Measurements from ENCODE around the gene STXBP1.
"Not testable (repeated sequence)": the region's sequence is repeated elsewhere in the genome, so short reads cannot be mapped to it uniquely, and the experiment has no call there.

Gene STXBP1

DNA sequence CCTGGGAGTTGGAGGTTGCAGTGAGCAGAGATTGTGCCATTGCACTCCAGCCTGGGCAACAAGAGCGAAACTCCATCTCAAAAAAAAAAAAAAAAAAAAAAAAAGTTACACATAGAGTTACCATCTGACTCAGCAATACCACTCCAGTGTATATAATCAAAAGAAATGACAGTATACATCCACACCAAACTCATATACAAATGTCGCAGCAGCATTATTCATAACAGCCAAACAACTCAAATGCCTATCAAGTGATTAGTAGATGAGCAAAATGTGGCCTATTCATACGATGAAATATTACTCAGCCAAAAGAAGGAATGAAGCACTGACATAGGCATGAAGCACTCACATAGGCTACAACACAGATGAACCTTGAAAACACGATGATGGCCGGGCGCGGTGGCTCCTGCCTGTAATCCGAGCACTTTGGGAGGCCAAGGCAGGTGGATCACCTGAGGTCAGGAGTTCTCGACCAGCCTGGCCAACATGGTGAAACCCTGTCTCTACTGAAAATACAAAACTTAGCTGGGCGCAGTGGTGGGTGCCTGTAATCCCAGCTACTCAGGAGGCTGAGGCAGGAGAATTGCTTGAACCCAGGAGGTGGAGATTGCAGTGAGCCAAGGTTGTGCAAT, 9.4 kb downstream of the STXBP1 start:
- DNase-seq, result not testable (repeated sequence)

DNA sequence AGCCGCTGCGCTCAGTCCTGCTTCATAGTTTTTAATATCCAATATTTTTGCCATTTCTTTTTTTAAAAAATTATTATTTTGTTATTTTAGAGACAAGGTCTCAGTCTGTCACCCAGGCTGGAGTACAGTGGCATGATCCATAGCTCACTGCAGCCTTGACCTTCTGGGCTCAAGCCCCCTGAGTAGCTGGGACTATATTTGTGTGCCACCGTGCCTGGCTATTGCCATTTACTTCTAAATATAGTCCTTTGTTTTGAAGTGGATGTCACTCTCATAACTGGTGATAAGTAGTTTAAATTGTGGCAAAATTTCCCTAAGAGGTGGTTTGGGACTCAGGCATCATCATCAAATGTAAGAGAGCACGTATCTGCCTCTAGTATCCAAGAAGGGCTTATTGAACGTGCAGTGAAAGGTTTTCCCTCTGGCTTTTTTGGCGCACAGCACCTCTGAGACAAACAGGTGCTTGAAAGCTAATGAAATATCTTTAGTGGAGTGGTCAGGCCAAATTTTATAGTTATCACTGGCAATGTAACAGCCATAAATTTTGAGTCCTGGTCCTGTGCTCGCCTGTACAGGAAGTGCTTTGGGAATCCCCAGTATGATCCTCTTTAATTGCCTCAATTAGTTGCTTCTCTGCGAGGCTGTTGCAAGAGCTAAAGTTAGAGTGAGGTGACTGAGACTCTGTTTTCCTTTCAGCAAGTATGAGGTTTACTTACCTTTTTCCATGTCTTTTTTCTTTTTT, 14.8 kb downstream of the STXBP1 start:
- no peak for DNase-seq

DNA sequence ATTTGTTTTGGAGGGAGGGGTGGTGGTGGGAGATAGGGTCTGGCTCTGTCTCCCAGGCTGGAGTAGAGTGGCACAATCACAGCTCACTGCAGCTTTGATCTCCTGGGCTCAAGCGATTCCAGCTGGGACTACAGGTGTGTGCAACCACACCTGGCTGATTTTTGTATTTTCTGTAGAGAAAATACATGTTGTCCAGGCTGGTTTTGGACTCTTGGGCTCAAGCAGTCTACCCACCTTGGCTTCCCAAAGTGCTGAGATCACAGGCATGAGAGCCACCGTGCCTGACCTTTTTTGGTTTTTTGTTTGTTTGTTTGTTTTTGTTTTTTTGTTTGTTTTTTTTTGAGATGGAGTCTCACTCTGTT, 15.4 kb downstream of the STXBP1 start:
- DNase-seq, result peak; percentile 14

DNA sequence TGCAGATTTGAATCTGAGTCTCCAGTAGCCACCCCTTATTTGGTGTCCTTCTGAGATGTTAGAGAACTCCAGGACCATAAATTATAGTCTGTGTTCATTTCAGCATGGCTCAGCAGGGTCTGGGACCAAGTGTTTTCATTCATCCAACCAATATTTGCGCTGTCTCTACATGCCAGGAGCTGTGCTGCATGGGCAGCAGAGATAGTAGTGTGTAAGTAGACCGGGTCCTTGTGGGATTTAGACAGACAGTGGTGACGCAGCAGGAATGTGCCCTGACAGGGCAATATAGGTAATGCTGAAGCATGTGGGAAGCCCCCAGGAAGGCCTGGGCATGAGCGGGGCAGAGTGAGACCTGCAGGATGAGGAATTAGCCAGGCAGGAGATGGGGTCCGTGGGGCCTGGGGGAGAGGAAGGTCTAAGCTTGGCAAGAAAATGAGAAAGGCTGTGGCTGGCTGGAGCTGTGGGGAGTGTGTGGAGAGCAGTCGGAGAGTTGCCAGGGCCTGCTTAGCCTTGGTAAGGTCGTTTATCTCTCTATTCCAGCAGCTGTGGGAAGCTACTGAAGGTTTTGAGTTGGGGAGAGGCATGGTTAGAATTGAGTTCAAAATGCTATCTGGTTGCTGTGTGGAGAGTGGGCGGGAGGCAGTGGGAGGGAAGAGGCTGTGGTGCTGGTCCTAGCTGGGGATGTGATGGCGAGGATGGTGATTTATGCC, 16.8 kb downstream of the STXBP1 start:
- peak; percentile 39 for DNase-seq

DNA sequence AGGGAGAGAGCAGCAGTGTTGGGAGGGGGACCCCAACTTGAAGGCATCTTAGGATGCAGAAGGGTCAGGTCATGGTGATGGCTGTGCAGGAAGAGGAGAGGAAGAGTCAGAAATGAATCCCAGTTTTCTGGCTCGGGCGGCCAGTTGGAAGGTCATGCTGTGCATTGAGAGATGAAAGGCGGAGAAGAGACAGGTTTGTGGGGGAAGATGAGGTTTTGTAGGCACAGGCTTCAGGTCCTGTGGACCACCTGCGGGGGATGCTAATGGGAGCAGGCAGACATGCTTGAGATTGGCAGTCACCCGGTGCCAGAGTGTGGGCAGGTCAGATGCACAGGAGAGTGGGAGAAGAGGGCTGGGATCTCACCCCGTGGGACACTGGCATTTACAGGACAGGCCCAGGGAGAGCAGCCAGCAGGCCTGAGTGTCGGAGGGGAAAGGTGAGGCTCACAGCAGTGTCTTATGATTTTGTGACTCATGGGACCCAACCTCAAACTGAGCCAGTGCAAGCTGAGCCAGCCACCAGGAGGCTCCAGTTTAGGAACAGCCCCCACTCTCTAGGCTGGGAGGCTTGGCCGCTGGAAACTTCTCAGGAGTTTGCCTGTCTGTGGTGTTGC, 17.5 kb downstream of the STXBP1 start:
- peak; percentile 43 for DNase-seq

DNA sequence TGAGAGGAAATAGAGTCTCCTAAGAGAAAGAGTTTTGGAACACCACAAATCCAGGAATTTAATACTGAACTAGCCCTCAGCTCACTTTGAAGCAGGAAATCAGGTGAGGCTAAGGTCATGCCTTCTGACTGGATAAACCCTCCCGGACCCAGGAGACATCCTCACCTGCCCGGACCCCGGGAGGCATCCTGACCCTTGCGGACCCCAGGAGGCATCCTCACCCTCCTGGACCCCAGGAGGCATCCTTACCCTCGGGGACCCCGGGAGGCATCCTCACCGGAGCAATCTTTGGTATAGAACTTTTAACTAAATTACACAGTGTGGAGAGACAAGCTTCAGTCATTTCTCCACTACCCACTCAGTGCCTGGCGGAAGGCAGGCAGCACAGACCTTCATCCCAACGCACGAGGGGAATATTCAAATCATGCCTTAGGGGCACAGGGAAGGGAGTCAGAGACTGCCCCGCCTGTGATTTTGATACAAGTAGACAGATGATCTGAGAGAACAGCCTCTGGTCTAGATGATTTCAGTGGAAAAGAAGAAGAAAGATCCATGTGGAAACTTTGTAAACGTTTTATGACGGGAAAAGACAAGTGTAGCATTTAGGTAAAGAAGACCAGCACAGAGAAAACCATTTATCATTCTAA, 21.3 kb downstream of the STXBP1 start:
- no peak for DNase-seq

DNA sequence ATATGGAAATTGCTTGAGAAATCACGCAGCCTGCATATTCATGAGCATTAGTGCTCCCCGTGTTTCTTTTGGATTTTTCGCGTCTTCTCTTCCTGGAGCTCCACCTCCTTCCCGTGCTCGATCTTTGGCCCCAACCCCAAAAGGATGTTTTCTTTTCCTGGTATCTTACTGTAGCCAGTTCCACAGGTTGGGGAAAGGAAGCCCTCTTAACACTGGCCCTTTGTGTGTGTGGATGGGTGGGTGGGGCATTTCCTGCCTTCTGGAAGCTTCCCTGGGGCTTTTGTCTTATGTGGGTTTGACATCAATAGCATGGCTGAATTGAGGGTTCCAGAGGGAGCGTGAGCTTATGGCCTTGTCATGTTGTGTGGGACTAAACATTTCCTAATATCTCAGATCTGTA, 21.9 kb downstream of the STXBP1 start:
- no peak for DNase-seq

DNA sequence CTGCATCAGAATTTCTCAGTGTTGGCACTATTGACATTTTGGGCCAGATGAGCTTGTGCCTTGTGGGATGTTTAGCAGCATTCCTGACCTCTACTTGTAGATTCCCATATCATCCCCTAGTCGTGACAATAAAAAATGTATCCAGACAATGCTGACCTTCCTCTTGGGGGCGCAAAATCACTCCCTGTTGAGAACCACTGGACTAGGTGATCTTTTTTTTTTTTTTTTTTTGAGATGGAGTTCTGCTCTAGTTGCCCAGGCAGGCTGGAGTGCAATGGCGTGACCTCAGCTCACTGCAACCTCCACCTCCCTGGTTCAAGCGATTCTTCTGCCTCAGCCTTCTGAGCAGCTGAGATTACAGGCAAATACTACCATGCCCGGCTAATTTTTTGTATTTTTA, 22.6 kb downstream of the STXBP1 start:
- no peak for DNase-seq

DNA sequence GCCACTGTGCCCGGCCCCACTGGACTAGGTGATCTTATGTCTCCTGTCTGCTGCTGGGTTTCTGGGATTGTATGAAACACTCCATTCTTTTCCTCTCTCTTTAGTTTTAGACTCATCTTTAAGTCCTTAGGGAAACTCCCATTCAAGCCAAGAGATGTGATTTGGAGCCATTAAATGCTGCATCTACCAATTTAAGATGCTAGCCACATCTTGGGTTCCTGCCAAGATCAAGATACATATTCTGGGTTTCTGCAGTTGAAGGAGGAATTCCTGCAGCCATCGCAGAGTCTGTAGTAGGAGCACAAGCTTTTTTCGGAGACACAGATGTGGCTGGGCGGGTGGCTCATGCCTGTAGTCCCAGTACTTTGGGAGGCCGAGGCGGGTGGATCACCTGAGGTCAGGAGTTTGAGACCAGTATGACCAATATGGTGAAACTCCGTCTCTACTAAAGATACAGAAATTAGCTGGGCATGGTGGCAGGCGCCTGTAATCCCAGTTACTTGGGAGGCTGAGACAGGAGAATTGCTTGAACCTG, 23.2 kb downstream of the STXBP1 start:
- no peak for DNase-seq

DNA sequence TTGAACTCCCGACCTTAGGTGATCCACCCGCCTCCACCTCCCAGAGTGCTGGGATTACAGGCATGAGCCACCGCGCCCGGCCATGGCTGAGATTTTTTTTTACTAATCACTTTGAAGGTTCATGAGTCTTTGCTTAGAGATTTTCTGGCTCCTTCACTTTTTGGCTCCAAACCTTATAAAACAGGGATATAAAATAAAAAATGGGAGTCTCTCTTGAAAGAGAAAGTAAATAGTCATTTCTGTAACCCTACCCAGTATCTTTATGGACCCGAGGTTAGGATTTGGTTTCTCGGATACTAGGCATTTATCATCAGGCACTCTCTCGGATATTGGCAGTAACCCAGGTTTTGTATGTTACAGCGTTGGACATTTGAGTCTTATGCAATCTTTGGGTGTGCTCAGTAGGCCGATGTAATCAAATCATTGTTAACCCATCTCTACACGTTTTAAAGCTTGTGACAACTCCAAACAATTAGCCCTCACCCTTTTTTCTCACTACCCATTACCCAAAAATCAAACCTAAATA, 25.3 kb downstream of the STXBP1 start:
- DNase-seq, result no peak

DNA sequence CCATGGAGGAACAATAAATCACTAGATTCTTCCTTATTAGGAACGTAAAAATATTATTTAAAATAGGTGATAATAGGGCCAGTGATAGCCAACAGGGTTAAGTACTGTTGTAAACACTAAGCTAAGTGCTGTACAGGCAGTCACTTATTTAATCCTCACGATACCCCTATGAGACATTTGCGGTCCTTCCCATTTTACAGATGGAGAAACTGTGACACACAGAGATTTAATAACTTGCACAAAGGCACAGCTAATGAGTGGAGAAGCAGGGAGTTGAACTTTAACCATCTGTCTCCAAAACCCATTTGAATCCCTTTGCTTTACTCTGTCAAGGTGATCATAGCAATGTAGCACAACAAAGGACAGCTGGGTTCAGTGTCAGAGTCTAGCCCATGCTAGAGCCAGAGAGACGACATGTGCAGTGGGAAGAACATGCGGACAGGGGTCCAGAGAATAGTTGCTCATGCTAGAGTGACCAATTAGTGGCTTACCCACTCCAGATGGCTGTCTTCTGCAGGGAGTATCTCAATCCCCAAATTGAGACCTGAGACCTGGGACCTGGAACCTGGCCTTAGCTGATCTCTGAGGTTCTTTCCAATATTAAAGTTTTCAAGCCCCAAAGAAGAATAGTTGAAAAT, 28.9 kb downstream of the STXBP1 start:
- DNase-seq, result no peak

DNA sequence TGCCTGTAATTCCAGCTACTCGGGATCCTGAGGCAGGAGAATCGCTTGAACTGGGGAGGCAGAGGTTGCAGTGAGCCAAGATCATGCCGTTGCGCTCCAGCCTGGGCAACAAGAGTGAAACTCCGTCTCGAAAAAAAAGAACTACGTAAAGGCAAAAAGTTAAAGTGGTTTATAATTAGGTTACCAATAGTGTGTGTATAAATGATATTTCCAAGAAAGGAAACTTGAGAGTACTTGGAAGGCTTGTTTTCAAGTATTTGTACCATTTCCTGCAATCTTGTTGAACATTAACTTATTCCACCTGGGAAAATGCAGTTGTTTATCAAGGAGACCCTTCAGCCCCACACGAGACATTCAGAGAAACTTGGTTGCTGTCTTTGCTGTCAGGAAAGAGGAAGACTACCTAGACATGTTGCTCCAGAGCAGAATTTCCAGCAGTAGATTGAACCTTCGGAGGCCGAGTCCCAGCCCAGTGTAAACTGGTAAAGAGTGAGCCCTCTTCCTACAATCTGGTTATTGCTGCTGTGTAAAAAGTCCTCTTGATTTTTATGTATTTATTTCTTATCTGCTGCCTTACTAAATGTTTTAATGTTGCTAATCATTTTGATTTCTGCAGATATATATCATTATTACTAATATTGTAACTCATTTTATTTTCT, 30.1 kb downstream of the STXBP1 start:
- DNase-seq, result no peak

DNA sequence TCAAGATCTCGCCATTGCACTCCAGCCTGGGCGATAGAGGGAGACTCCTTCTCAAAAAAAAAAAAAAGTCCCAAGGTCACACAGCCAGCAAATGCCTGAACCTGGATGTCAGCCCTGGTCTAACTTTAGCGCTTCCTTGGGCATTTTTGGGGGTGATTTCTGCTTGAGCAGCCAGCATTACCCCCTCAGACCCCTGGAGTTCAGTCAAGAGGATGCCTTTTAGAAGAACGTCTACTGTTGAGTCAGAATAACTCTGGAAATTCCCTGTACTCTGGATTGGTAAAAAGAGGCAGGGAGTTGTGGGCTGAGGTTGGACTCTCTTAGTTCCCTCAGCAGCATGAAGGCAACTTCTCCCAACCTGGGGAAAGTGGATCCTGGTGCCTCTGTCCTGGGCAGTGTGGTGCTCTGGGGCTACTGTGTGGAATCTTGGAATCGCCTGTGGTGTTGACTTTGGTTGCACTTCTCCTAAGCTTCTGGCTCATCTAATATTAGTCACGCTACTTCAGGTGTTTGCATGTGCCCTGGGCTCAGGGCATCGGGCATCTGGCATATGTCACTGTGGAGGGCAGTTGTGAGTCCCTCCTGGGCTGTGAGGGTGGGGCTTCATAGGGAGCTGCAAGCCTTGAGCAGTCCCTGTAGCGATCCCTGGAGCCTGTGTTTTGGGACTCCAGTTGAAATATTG, 32.2 kb downstream of the STXBP1 start:
- DNase-seq, result no peak

DNA sequence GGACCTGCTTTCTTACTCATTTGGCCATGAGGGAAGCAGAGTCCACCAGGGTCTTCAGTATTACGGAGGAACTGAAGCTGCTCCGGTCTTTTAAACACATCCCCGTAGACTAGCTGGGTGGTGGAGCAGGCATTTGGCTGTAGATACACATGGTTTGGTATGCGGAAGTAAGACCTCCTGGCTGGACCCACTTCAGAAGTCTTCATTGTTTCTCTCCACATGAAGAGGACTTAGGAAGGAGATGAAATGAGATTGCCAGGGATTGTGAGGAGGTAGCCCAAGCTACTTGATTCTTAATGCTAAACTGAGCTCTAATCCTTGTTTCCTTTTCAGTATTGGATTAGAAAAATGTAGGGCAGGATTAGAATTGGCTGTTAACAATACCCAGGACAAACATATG, 32.9 kb downstream of the STXBP1 start:
- DNase-seq, result no peak

DNA sequence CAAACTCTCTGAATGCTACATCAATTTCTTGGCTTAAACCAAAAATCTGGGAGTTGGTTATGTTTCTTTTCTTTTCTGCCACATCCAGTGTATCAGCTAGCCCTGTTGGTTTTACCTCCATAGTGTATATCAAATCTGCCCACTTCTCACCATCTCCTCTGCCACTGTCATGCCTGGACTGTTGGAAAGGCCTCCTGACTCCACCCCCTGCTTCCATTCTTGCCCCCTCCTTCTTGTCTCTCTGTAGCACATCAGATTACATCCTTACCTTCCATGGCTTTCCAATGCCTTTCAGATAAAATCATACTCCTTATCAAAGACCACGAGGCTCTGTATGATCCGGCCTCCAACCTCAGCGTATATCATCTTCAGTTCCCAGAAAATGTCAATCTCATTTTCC, 35.4 kb downstream of the STXBP1 start:
- DNase-seq, result no peak

DNA sequence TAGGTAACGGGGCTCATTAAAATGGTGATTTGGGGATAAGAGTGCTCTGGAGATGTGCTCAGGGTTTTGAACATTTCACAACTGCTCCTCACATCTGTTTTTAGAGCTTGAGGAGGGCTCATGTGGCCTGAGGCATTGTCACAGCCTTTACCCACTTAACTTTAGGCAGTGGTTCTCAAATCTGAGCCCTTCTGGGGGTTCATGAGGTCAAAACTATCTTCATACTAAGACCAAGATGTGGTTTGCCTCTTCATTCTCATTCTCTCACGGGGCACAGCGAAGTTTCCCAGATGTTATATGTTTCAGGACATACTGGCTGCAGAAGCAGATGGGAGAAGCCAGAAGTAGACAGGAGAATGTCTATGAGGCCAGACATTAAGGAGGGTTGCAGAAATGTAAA, 38.4 kb downstream of the STXBP1 start:
- DNase-seq, result no peak

DNA sequence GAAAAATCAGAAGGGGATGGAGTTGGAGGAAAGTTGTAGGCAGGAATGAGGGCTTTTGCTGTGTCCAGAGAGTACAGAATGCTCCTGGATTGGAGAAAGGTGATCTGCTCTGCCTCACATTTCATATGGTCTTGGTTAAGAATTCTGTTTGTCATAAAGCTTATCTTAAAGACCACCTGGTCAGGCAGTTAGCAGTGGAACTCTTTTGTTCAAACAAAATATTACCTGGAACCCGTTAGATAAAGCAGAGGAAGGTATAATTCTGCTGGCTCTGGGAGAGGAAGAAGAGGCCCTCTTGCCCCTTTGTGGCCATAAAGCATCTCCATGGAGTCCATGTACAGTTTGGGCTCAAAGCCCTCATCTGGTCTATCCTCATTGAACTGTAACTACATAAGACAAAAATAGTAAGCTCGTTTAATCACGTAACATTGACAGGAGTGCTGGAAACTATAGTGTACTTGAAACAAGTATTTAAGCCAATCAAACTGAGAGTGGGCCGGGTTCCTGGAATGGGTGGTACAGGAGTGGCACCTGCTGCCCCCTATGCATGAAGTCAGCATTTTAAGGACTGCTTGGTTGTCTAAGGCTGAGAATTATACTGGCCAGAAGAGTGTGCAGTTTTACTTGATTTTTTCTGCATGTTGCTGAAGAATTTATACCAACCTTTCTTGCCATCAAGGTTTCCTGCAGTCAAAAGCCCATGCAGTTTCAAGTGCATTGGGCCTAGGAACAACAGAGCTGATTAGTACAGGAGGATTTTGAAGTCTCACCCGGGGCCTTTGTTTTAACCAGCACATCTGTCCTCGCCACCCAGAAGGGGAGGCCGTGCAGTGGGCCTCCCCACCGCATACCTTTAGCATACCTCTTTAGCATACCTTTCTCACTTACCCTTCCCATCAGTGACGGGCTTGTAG, 39.9 kb downstream of the STXBP1 start:
- DNase-seq, result no peak

DNA sequence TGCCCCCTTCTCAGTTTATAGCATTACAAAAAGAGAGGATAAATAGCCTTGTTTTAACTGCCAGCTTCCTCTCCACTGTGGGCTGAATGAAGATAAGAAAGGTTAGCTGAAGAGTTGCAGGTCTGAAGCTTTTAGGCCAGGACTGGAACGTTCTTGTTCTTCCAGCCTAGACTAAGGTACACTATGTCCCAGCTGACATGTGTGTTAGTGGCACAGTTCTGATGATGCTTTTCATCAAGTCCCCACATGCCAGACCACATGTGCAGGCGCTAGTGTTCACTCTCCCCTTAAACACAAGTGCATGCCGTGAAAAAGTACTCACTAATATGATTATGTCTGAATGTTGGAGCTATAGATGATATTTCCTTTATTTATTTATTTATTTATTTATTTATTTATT, 40.7 kb downstream of the STXBP1 start:
- DNase-seq, result no peak

DNA sequence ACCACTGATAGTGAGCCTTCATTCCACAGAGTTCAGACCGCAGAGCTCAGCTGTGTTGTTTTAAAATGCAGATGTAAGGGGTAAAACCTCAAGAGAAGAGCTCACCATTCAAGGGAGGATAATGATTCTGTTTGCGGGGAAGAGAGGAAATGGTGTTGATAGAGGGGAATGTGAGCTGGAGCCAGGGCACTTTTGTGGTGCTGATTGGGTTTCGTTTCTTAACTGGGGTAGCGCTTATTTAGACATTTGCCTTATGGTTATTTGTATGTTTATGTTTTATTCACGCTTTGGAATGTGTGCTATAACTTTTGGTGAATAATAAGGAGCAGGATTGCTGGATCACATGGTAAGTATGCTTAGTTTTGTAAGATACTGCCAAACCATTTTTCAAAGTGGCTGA, 42.5 kb downstream of the STXBP1 start:
- DNase-seq, result no peak

DNA sequence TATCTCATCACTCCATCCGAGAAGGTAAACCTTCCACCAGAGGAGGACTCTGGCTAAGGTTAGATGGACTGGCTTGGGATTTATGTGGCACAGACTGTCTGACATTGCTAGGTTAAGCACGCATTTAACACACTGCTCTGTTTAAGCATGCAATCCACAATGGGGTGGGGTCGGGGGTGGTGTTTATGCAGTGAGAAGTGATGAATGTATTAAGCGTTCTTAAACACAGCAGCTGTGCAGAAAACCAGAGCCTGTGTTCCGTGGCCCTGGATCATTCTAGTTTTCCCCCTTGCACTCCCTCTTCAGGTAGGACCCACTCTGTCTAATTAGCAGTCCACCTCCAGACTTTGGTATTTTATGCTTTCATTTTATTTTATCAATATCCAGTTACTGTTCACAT, 46.4 kb downstream of the STXBP1 start:
- DNase-seq, result no peak
